ENCODE measurements around the gene ESRP2.

The ESRP2 gene

DNA sequence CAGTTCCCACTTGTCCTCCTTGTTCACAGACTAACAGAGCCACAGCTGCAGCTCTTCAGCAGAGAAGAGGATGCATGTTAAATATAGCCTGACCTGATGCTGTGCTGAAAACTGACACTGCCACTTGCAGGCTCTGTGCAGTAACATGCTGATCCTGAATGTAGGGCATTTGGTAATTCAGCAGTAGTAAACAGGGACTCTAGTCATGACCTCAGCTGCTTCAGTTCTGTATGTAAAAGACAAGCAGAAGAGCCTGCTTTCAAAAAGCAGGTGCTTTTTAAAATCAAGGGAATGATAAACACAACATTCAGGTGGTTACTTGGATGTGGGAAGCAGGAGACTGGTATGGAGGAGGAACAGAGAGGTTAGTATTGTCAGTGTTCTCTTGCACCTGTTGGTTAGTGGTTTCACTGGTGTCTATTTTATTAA lies 33.8 kb downstream of the ESRP2 start:
- Histone ChIP-seq H3K27ac (ENCODE audit: insufficient read depth in 1 of 2, low read depth in 1 of 2, low read length in 2 of 2, poor library complexity in 1 of 2, severe bottlenecking in 2 of 2) (no peak overlapping the region), H3K4me1 (ENCODE audit: control extremely low read depth in 1 of 4, control insufficient read depth in 4 of 4, insufficient read depth in 4 of 4, low read length in 3 of 4) (no peaks in the 10 kb centered on the region), H3K27me3 (replicated peaks in 2 of 5; ENCODE audit: control insufficient read depth in 4 of 5, insufficient read depth in 5 of 5, low read length in 4 of 5) (no peaks in the 10 kb centered on the region), H3K9me3 (ENCODE audit: control extremely low read depth in 1 of 5, control insufficient read depth in 4 of 5, insufficient read depth in 2 of 5, low read depth in 1 of 5, low read length in 4 of 5) (no peaks in the 10 kb centered on the region), H3K36me3 (ENCODE audit: control insufficient read depth in 4 of 4, insufficient read depth in 4 of 4, low read length in 3 of 4) (peaks cover 3 to 10% (median 9%) of the 10 kb centered on the region in 4 experiments), H3K4me3 (ENCODE audit: control insufficient read depth in 1 of 7, extremely low read depth in 1 of 7, insufficient read depth in 4 of 7, low read depth in 2 of 7, low read length in 6 of 7) (no peak overlapping the region)
- DNase-seq, result no peak
- ChIA-PET POLR2A (no interaction called here), CTCF (interaction anchor here (0.8 to 1.2 kb wide), 2 partner anchors 11 to 14 kb away, joined by 3 read pairs; no protein-coding TSS in a partner anchor)

GRCh38 chr16:68200088-68200783 lies 35.7 kb downstream of the ESRP2 start:
- WGBS (ENCODE audit: insufficient coverage), result 100% methylated on average over 1 of the region's 3 CpGs
- CTCF ChIA-PET, result interaction anchor here (1.3 to 1.7 kb wide), 3 partner anchors 12 to 107 kb away, joined by 3 to 7 read pairs (median 5); no protein-coding TSS in a partner anchor

GRCh38 chr16:68197250-68197649 lies 38.7 kb downstream of the ESRP2 start:
- no peak for DNase-seq
- CTCF ChIA-PET, result interaction anchor here (1.1 to 1.5 kb wide), 2 partner anchors 11 to 54 kb away, joined by 3 to 5 read pairs; no protein-coding TSS in a partner anchor
- peaks cover 12 to 22% (median 17%) of the 10 kb centered on the region in 4 experiments for H3K36me3 ChIP-seq (ENCODE audit: control insufficient read depth in 4 of 4, insufficient read depth in 4 of 4, low read length in 3 of 4)
- WGBS (ENCODE audit: insufficient coverage), result 100% methylated on average over 2 of the region's 2 CpGs
- H3K4me1 ChIP-seq (ENCODE audit: control extremely low read depth in 1 of 4, control insufficient read depth in 4 of 4, insufficient read depth in 4 of 4, low read length in 3 of 4), result no peaks in the 10 kb centered on the region
- no peak overlapping the region for H3K4me3 ChIP-seq (ENCODE audit: control insufficient read depth in 1 of 7, extremely low read depth in 1 of 7, insufficient read depth in 4 of 7, low read depth in 2 of 7, low read length in 6 of 7)
- H3K27ac ChIP-seq (ENCODE audit: insufficient read depth in 1 of 2, low read depth in 1 of 2, low read length in 2 of 2, poor library complexity in 1 of 2, severe bottlenecking in 2 of 2), result no peak overlapping the region
- POLR2A ChIA-PET, result no interaction called here
- no peaks in the 10 kb centered on the region for H3K27me3 ChIP-seq (replicated peaks in 2 of 5; ENCODE audit: control insufficient read depth in 4 of 5, insufficient read depth in 5 of 5, low read length in 4 of 5)
- no peaks in the 10 kb centered on the region for H3K9me3 ChIP-seq (ENCODE audit: control extremely low read depth in 1 of 5, control insufficient read depth in 4 of 5, insufficient read depth in 2 of 5, low read depth in 1 of 5, low read length in 4 of 5)

More at GRCh38 chr16:68200088-68200783, 35.7 kb downstream of the ESRP2 start:
- POLR2A ChIA-PET, result no interaction called here
- Histone ChIP-seq H3K4me1 (ENCODE audit: control extremely low read depth in 1 of 4, control insufficient read depth in 4 of 4, insufficient read depth in 4 of 4, low read length in 3 of 4) (no peaks in the 10 kb centered on the region), H3K4me3 (ENCODE audit: control insufficient read depth in 1 of 7, extremely low read depth in 1 of 7, insufficient read depth in 4 of 7, low read depth in 2 of 7, low read length in 6 of 7) (no peak overlapping the region), H3K9me3 (ENCODE audit: control extremely low read depth in 1 of 5, control insufficient read depth in 4 of 5, insufficient read depth in 2 of 5, low read depth in 1 of 5, low read length in 4 of 5) (no peaks in the 10 kb centered on the region), H3K36me3 (ENCODE audit: control insufficient read depth in 4 of 4, insufficient read depth in 4 of 4, low read length in 3 of 4) (peaks cover 4 to 11% (median 9%) of the 10 kb centered on the region in 4 experiments), H3K27ac (ENCODE audit: insufficient read depth in 1 of 2, low read depth in 1 of 2, low read length in 2 of 2, poor library complexity in 1 of 2, severe bottlenecking in 2 of 2) (no peak overlapping the region), H3K27me3 (replicated peaks in 2 of 5; ENCODE audit: control insufficient read depth in 4 of 5, insufficient read depth in 5 of 5, low read length in 4 of 5) (no peaks in the 10 kb centered on the region)
- DNase-seq, result peak in 2 of 3 donors; percentile 24 to 35

GRCh38 chr16:68194251-68194650 lies 41.7 kb downstream of the ESRP2 start:
- CTCF ChIA-PET, result no interaction called here
- no peak overlapping the region for H3K27ac ChIP-seq (ENCODE audit: insufficient read depth in 1 of 2, low read depth in 1 of 2, low read length in 2 of 2, poor library complexity in 1 of 2, severe bottlenecking in 2 of 2)
- POLR2A ChIA-PET, result no interaction called here
- no peaks in the 10 kb centered on the region for H3K4me1 ChIP-seq (ENCODE audit: control extremely low read depth in 1 of 4, control insufficient read depth in 4 of 4, insufficient read depth in 4 of 4, low read length in 3 of 4)
- DNase-seq, result no peak
- no peaks in the 10 kb centered on the region for H3K9me3 ChIP-seq (ENCODE audit: control extremely low read depth in 1 of 5, control insufficient read depth in 4 of 5, insufficient read depth in 2 of 5, low read depth in 1 of 5, low read length in 4 of 5)
- WGBS (ENCODE audit: insufficient coverage), result 100% methylated on average over 3 of the region's 3 CpGs
- H3K27me3 ChIP-seq (replicated peaks in 2 of 5; ENCODE audit: control insufficient read depth in 4 of 5, insufficient read depth in 5 of 5, low read length in 4 of 5), result no peaks in the 10 kb centered on the region
- H3K4me3 ChIP-seq (ENCODE audit: control insufficient read depth in 1 of 7, extremely low read depth in 1 of 7, insufficient read depth in 4 of 7, low read depth in 2 of 7, low read length in 6 of 7), result no peak overlapping the region
- peaks cover 20 to 39% (median 30%) of the 10 kb centered on the region in 4 experiments for H3K36me3 ChIP-seq (ENCODE audit: control insufficient read depth in 4 of 4, insufficient read depth in 4 of 4, low read length in 3 of 4)

- ChIA-PET POLR2A (no interaction called here), CTCF (interaction anchor here (1.2 kb wide), 1 partner anchor 11 kb away, joined by 3 read pairs; no protein-coding TSS in a partner anchor)
- Histone ChIP-seq H3K4me1 (ENCODE audit: control extremely low read depth in 1 of 4, control insufficient read depth in 4 of 4, insufficient read depth in 4 of 4, low read length in 3 of 4) (no peaks in the 10 kb centered on the region), H3K27ac (ENCODE audit: insufficient read depth in 1 of 2, low read depth in 1 of 2, low read length in 2 of 2, poor library complexity in 1 of 2, severe bottlenecking in 2 of 2) (no peak overlapping the region), H3K9me3 (ENCODE audit: control extremely low read depth in 1 of 5, control insufficient read depth in 4 of 5, insufficient read depth in 2 of 5, low read depth in 1 of 5, low read length in 4 of 5) (peaks cover 0 to 6% (median 4%) of the 10 kb centered on the region in 5 experiments), H3K27me3 (replicated peaks in 2 of 5; ENCODE audit: control insufficient read depth in 4 of 5, insufficient read depth in 5 of 5, low read length in 4 of 5) (no peaks in the 10 kb centered on the region), H3K4me3 (ENCODE audit: control insufficient read depth in 1 of 7, extremely low read depth in 1 of 7, insufficient read depth in 4 of 7, low read depth in 2 of 7, low read length in 6 of 7) (no peak overlapping the region), H3K36me3 (ENCODE audit: control insufficient read depth in 4 of 4, insufficient read depth in 4 of 4, low read length in 3 of 4) (peaks cover 23 to 57% (median 44%) of the 10 kb centered on the region in 4 experiments)
- 85% methylated on average over 2 of the region's 2 CpGs for whole genome bisulfite sequencing (ENCODE audit: insufficient coverage)
- DNase-seq, result no peak
Observed at GRCh38 chr16:68190736-68191510, 45.0 kb downstream of the ESRP2 start.

DNA sequence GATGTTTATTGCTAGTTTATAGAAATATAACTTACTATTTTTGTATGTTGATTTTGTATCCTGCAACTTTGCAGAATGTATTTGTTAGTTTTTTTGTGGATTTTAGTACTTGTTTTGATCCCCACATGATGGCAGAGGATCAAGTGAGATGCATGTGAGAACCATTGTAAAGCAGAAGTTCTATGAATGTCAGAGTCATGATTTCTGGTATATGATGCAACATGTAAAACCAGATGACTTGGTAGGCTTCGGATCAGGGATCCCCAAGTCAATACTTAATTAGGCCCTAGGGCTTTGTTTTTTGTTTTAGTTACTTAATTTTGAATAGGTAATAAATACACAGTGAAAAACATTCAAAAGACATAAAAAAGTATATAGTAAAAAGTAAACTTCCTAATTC lies 45.8 kb downstream of the ESRP2 start:
- H3K4me1 ChIP-seq (ENCODE audit: control extremely low read depth in 1 of 4, control insufficient read depth in 4 of 4, insufficient read depth in 4 of 4, low read length in 3 of 4), result no peaks in the 10 kb centered on the region
- ChIA-PET POLR2A (no interaction called here), CTCF (no interaction called here)
- peak in 2 of 3 donors; percentile 15 to 32 for DNase-seq
- no CpG with 5 or more reads among the region's 1 CpG for WGBS (ENCODE audit: insufficient coverage)
- peaks cover 0 to 6% (median 4%) of the 10 kb centered on the region in 5 experiments for H3K9me3 ChIP-seq (ENCODE audit: control extremely low read depth in 1 of 5, control insufficient read depth in 4 of 5, insufficient read depth in 2 of 5, low read depth in 1 of 5, low read length in 4 of 5)
- peaks cover 23 to 62% (median 44%) of the 10 kb centered on the region in 4 experiments for H3K36me3 ChIP-seq (ENCODE audit: control insufficient read depth in 4 of 4, insufficient read depth in 4 of 4, low read length in 3 of 4)
- no peaks in the 10 kb centered on the region for H3K27me3 ChIP-seq (replicated peaks in 2 of 5; ENCODE audit: control insufficient read depth in 4 of 5, insufficient read depth in 5 of 5, low read length in 4 of 5)
- H3K27ac ChIP-seq (ENCODE audit: insufficient read depth in 1 of 2, low read depth in 1 of 2, low read length in 2 of 2, poor library complexity in 1 of 2, severe bottlenecking in 2 of 2), result no peak overlapping the region
- H3K4me3 ChIP-seq (ENCODE audit: control insufficient read depth in 1 of 7, extremely low read depth in 1 of 7, insufficient read depth in 4 of 7, low read depth in 2 of 7, low read length in 6 of 7), result no peak overlapping the region

- Histone ChIP-seq H3K4me3 (ENCODE audit: control insufficient read depth in 1 of 7, extremely low read depth in 1 of 7, insufficient read depth in 4 of 7, low read depth in 2 of 7, low read length in 6 of 7) (no peak overlapping the region), H3K4me1 (ENCODE audit: control extremely low read depth in 1 of 4, control insufficient read depth in 4 of 4, insufficient read depth in 4 of 4, low read length in 3 of 4) (no peaks in the 10 kb centered on the region), H3K9me3 (ENCODE audit: control extremely low read depth in 1 of 5, control insufficient read depth in 4 of 5, insufficient read depth in 2 of 5, low read depth in 1 of 5, low read length in 4 of 5) (peaks cover 0 to 6% (median 4%) of the 10 kb centered on the region in 5 experiments), H3K36me3 (ENCODE audit: control insufficient read depth in 4 of 4, insufficient read depth in 4 of 4, low read length in 3 of 4) (peaks cover 23 to 74% (median 40%) of the 10 kb centered on the region in 4 experiments), H3K27ac (ENCODE audit: insufficient read depth in 1 of 2, low read depth in 1 of 2, low read length in 2 of 2, poor library complexity in 1 of 2, severe bottlenecking in 2 of 2) (no peak overlapping the region), H3K27me3 (replicated peaks in 2 of 5; ENCODE audit: control insufficient read depth in 4 of 5, insufficient read depth in 5 of 5, low read length in 4 of 5) (no peaks in the 10 kb centered on the region)
- no peak for DNase-seq
- ChIA-PET POLR2A (no interaction called here), CTCF (interaction anchor here (1.5 kb wide), 1 partner anchor 14 kb away, joined by 3 read pairs; no protein-coding TSS in a partner anchor)
- WGBS (ENCODE audit: insufficient coverage), result 96% methylated on average over 9 of the region's 10 CpGs
Observed at GRCh38 chr16:68188170-68188569, 47.8 kb downstream of the ESRP2 start.

All from common myeloid progenitor, CD34-positive (primary cell).